HepG2 (cell line): ENCODE measurements around the gene RNU1-2. TPM values are rescaled to one million over a fixed set of nuclear protein-coding genes. Genes with fewer than 3 reads are reported as not detected.

Experiments
- ADNP ChIP-seq: sonication (generic); formaldehyde crosslinking; IDR thresholded peaks from 2 replicates; pipeline ENCODE4 v1.4.0; 2020; ENCODE audit warnings: missing genetic modification reagents
- CENPT ChIP-seq: sonication (generic); formaldehyde crosslinking; IDR thresholded peaks from 2 replicates; pipeline ENCODE4 v1.8.0; 2022; ENCODE audit warnings: low read depth, mild to moderate bottlenecking, moderate library complexity, missing genetic modification reagents
- FOSL2 ChIP-seq: sonication (generic); formaldehyde crosslinking; IDR thresholded peaks from 2 replicates; pipeline ENCODE4 v1.4.0; 2020; ENCODE audit warnings: missing genetic modification reagents
- HMGA1 ChIP-seq: sonication (generic); formaldehyde crosslinking; conservative IDR thresholded peaks from 2 replicates; pipeline ENCODE4 v1.4.0; 2020; ENCODE audit warnings: missing genetic modification reagents
- HOXA3 ChIP-seq: sonication (generic); formaldehyde crosslinking; IDR thresholded peaks from 2 replicates; pipeline ENCODE4 v1.5.0; 2020; ENCODE audit warnings: missing genetic modification reagents
- MATR3 ChIP-seq: sonication (generic); formaldehyde crosslinking; IDR thresholded peaks from 2 replicates; pipeline ENCODE4 v1.4.0; 2020; ENCODE audit warnings: missing genetic modification reagents
- SIN3A ChIP-seq: IDR thresholded peaks from 2 replicates; pipeline ENCODE4 v1.6.1; 2011; ENCODE audit warnings: low read depth, mild to moderate bottlenecking, control low read depth, low read length, borderline replicate concordance
- SKI ChIP-seq: fragments of 450-650 bp; IDR thresholded peaks from one replicate; pipeline ENCODE4 v1.6.1; 2018; ENCODE audit warnings: mild to moderate bottlenecking; ENCODE audit not compliant: partially characterized antibody
- SMAD3 ChIP-seq: sonication (generic); formaldehyde crosslinking; IDR thresholded peaks from 2 replicates; pipeline ENCODE4 v1.4.0; 2020; ENCODE audit warnings: missing genetic modification reagents
- TBX2 ChIP-seq: sonication (generic); formaldehyde crosslinking; IDR thresholded peaks from 2 replicates; pipeline ENCODE4 v1.5.0; 2020; ENCODE audit warnings: missing genetic modification reagents, mild to moderate bottlenecking, borderline replicate concordance
- ZBTB38 ChIP-seq: sonication (generic); formaldehyde crosslinking; IDR thresholded peaks from 2 replicates; pipeline ENCODE4 v1.5.1; 2020; ENCODE audit warnings: mild to moderate bottlenecking, missing genetic modification reagents
- ZBTB42 ChIP-seq: sonication (generic); formaldehyde crosslinking; IDR thresholded peaks from 2 replicates; pipeline ENCODE4 v1.5.0; 2020; ENCODE audit warnings: mild to moderate bottlenecking, missing genetic modification reagents
- ZBTB43 ChIP-seq: sonication (generic); formaldehyde crosslinking; conservative IDR thresholded peaks from 2 replicates; pipeline ENCODE4 v1.4.0; 2020; ENCODE audit warnings: missing genetic modification reagents
- ZFP41 ChIP-seq: sonication (generic); formaldehyde crosslinking; IDR thresholded peaks from 2 replicates; pipeline ENCODE4 v1.4.0; 2020; ENCODE audit warnings: mild to moderate bottlenecking, missing genetic modification reagents, borderline replicate concordance
- ZNF280B ChIP-seq: sonication (generic); formaldehyde crosslinking; IDR thresholded peaks from 2 replicates; pipeline ENCODE4 v1.5.0; 2020; ENCODE audit warnings: missing genetic modification reagents, mild to moderate bottlenecking, borderline replicate concordance
- ZNF503 ChIP-seq: sonication (generic); formaldehyde crosslinking; IDR thresholded peaks from 2 replicates; pipeline ENCODE4 v1.4.0; 2020; ENCODE audit warnings: missing genetic modification reagents
- ZNF563 ChIP-seq: sonication (generic); formaldehyde crosslinking; IDR thresholded peaks from 2 replicates; pipeline ENCODE4 v1.8.0; 2022; ENCODE audit warnings: mild to moderate bottlenecking, moderate library complexity, missing genetic modification reagents
- ZNF564 ChIP-seq: sonication (generic); formaldehyde crosslinking; IDR thresholded peaks from 2 replicates; pipeline ENCODE4 v1.8.1; 2023; ENCODE audit warnings: mild to moderate bottlenecking, missing genetic modification reagents
- ZNF776 ChIP-seq: sonication (generic); formaldehyde crosslinking; IDR thresholded peaks from 2 replicates; pipeline ENCODE4 v1.4.0; 2020; ENCODE audit warnings: mild to moderate bottlenecking, missing genetic modification reagents
- polyA plus RNA-seq, 8 experiments: library from polyadenylated mRNA; depleted of rRNA in 3 of 8; stranded (reverse) in 7 of 8; unstranded in 1 of 8; fragments of >200 nt; fragmentation: Illumina TruSeq in 4 of 8; extraction: Trizol in 4 of 8; gene quantifications; 2 replicates each; pipeline versions ENCODE4 v1.2.1 to v1.2.3, GENCODE V29; 2011 to 2016; ENCODE audit warnings: low read depth in 4 of 8, missing spikeins in 1 of 8, mixed read lengths in 1 of 8; ENCODE audit not compliant: insufficient read depth in 1 of 8
- total RNA-seq, 5 experiments: library from RNA; depleted of rRNA; stranded (reverse); fragments of >200 nt; fragmentation: Illumina TruSeq; extraction: Trizol; gene quantifications; 2 replicates each; pipeline ENCODE4 v1.2.3, GENCODE V29; 2016; ENCODE audit warnings: low read depth in 1 of 5
- TF ChIP-seq, protein P1 (sequence below): IDR thresholded peaks from 2 replicates; pipeline ENCODE4 v1.6.1; 2016; ENCODE audit warnings: missing biosample characterization, missing genetic modification reagents, low read depth
- TF ChIP-seq, protein P2 (sequence below): sonication (generic); formaldehyde crosslinking; conservative IDR thresholded peaks from 2 replicates; pipeline ENCODE4 v1.5.0; 2020; ENCODE audit warnings: missing genetic modification reagents
- TF ChIP-seq, protein P3 (sequence below): sonication (generic); formaldehyde crosslinking; IDR thresholded peaks from 2 replicates; pipeline ENCODE4 v1.8.1; 2023; ENCODE audit warnings: mild to moderate bottlenecking, inconsistent platforms, moderate library complexity, missing genetic modification reagents, borderline replicate concordance

Gene RNU1-2
- total and polyA plus RNA-seq, 2 of the 13 experiments (the other 11 are each of a cell fraction or from before 2014, with no cell fraction given): under 0.01 to 11,018 TPM

DNA sequence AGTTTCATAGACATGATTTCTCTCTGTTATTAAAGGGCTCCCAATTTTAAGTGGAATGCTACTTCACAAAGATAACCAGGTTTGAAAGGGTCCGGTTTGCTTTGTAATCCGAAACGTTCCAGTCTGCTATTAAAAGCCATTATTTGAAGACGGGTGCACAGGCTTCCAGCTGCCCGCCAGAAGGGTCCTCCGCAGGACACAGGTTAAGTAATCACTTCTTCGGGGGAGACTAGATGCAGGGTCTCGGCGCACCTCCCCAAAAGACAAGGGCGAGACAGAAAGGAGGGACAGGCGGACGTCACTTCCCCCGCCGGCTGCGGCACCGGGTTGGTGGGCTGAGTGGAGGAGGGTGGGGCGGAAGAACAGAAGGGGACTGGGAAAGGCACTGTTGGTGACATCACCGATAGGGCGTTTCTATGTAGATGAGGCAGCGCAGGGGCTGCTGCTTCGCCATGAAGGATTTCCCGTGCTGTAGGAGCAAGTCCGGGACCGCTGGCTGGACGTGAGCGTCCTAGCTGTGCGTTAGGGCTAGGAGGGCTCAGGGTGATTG lies 8.9 kb downstream of the RNU1-2 start (continued):
- no peak for TF ChIP-seq ZNF563
- TF ChIP-seq MATR3 (CRISPR knock-in tag): no peak
- TF ChIP-seq, protein P1, sequence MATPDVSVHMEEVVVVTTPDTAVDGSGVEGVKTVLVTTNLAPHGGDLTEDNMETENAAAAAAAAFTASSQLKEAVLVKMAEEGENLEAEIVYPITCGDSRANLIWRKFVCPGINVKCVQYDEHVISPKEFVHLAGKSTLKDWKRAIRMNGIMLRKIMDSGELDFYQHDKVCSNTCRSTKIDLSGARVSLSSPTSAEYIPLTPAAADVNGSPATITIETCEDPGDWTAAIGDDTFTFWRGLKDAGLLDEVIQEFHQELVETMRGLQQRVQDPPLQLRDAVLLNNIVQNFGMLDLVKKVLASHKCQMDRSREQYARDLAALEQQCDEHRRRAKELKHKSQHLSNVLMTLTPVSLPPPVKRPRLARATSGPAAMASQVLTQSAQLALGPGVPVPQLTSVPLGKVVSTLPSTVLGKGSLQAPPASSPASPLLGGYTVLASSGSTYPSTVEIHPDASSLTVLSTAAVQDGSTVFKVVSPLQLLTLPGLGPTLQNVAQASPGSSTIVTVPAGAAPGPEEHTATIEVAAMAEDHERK: no peak
- TF ChIP-seq CENPT (CRISPR knock-in tag): no peak
- no peak for TF ChIP-seq ZNF503
- TF ChIP-seq ZNF564 (CRISPR knock-in tag): no peak
- TF ChIP-seq ZBTB43: no peak
- peak; percentile 63; the same call in 1 of the 2 replicates for TF ChIP-seq HOXA3 (CRISPR knock-in tag)
- no peak for TF ChIP-seq ZBTB42 (CRISPR knock-in tag)
- no peak for TF ChIP-seq HMGA1 (CRISPR knock-in tag)
- TF ChIP-seq, protein P2, sequence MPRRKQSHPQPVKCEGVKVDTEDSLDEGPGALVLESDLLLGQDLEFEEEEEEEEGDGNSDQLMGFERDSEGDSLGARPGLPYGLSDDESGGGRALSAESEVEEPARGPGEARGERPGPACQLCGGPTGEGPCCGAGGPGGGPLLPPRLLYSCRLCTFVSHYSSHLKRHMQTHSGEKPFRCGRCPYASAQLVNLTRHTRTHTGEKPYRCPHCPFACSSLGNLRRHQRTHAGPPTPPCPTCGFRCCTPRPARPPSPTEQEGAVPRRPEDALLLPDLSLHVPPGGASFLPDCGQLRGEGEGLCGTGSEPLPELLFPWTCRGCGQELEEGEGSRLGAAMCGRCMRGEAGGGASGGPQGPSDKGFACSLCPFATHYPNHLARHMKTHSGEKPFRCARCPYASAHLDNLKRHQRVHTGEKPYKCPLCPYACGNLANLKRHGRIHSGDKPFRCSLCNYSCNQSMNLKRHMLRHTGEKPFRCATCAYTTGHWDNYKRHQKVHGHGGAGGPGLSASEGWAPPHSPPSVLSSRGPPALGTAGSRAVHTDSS (CRISPR knock-in tag): no peak
- TF ChIP-seq SKI: peak; percentile 14
- TF ChIP-seq ZNF280B (CRISPR knock-in tag): peak; percentile 24; the same call in 1 of the 2 replicates
- no peak for TF ChIP-seq ZFP41 (CRISPR knock-in tag)
- no peak for TF ChIP-seq SMAD3 (CRISPR knock-in tag)
- no peak for TF ChIP-seq FOSL2
- peak; percentile 33; the same call in 1 of the 2 replicates for TF ChIP-seq TBX2 (CRISPR knock-in tag)
- TF ChIP-seq ZBTB38: no peak
- TF ChIP-seq, protein P3, sequence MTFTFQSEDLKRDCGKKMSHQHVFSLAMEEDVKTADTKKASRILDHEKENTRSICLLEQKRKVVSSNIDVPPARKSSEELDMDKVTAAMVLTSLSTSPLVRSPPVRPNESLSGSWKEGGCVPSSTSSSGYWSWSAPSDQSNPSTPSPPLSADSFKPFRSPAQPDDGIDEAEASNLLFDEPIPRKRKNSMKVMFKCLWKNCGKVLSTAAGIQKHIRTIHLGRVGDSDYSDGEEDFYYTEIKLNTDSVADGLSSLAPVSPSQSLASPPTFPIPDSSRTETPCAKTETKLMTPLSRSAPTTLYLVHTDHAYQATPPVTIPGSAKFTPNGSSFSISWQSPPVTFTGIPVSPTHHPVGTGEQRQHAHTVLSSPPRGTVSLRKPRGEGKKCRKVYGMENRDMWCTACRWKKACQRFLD (CRISPR knock-in tag): no peak
- TF ChIP-seq ADNP (CRISPR knock-in tag): no peak
- no peak for TF ChIP-seq SIN3A
- no peak for TF ChIP-seq ZNF776 (CRISPR knock-in tag)
